ENCODE measurements around the gene CCDC171.

The CCDC171 gene

DNA sequence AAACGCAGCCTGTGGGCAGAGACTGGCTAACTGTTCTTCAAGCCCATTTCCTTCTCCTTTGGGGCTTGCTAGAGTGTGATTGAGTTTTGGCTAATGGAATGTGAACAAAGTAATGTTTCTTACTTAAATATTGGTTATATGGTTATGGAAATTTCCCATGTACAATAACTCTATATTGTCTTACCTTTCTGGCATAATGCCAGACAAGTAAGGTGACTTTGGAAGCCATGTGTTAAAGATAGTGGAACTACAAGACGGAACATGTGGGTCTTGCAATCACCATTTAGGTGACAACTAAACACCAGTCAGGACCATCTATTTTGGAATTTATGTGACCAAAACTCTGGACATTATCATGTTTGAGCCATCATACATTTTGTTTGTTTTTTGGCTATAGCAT lies 260.2 kb downstream of the CCDC171 start:
- Mint-ChIP-seq H3K27ac (no peak overlapping the region), H3K4me1 (ENCODE audit: low read depth) (no peaks in the 10 kb centered on the region), H3K36me3 (peaks cover 5% of the 10 kb centered on the region), H3K4me3 (no peak overlapping the region), H3K9me3 (ENCODE audit: low read depth) (peaks cover 3% of the 10 kb centered on the region), H3K27me3 (no peaks in the 10 kb centered on the region)

DNA sequence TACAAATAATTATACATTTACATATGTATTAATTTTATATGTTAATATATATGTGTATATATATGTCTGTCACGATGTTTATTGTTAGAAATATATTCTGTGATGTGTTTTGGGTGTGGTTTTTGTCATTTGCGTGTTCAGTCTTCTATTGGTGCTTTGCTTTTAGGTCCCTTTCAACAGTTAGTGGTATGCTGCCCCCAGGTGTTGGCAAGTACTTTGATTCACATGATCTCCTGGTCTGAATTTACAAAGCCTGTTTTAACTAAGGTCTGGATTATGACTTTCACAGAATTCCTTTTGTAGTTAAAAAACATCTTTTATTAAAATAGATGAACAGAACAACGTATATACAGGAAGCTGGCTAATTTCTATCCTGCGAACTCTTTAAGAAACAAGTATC lies 271.5 kb downstream of the CCDC171 start:
- H3K4me3 Mint-ChIP-seq, result no peak overlapping the region
- no peaks in the 10 kb centered on the region for H3K4me1 Mint-ChIP-seq (ENCODE audit: low read depth)
- no peaks in the 10 kb centered on the region for H3K9me3 Mint-ChIP-seq (ENCODE audit: low read depth)
- no peak overlapping the region for H3K27ac Mint-ChIP-seq
- no peaks in the 10 kb centered on the region for H3K36me3 Mint-ChIP-seq
- H3K27me3 Mint-ChIP-seq, result no peaks in the 10 kb centered on the region

DNA sequence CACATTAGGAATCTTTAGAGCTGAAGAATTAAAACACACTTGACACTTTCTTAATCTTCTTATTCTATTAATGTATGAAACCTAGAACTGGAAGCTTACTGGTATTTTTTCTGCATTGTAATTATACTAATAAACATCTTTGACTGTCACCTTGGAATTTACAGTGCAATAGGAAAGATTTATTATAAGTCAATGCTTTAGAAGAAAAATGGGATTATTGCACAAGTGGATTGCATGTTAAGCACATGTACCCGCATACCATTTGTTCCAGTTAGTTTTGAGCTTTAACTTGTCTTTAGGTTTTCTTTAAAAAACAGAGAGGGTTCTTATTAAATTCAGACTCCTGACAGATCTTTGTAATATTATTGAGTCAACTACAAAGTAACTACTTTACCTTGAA lies 278.5 kb downstream of the CCDC171 start:
- no peak overlapping the region for H3K27ac Mint-ChIP-seq
- H3K4me3 Mint-ChIP-seq, result no peak overlapping the region
- H3K27me3 Mint-ChIP-seq, result no peaks in the 10 kb centered on the region
- H3K36me3 Mint-ChIP-seq, result no peaks in the 10 kb centered on the region
- H3K9me3 Mint-ChIP-seq (ENCODE audit: low read depth), result no peaks in the 10 kb centered on the region
- no peaks in the 10 kb centered on the region for H3K4me1 Mint-ChIP-seq (ENCODE audit: low read depth)

DNA sequence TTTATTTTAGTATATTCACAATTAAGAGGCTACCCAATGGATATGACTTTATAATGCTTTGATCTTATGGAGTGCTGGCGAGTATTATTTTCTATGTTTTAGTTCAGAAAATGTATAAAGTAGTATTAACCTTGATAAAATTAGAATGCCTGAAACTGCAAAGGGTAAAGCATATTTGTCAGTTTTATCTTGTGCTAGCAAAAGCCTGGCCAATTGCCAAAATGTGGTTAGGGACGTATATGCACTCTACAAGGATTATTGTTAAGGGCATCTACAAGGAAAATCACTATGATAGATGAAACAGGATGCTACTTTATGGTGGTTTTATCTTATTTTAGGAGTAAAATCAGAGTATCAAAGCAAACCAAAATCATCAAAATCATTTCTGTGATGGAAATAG lies 281.7 kb downstream of the CCDC171 start:
- Mint-ChIP-seq H3K4me1 (ENCODE audit: low read depth) (no peaks in the 10 kb centered on the region), H3K9me3 (ENCODE audit: low read depth) (no peaks in the 10 kb centered on the region), H3K36me3 (no peaks in the 10 kb centered on the region), H3K4me3 (no peak overlapping the region), H3K27me3 (no peaks in the 10 kb centered on the region), H3K27ac (no peak overlapping the region)

DNA sequence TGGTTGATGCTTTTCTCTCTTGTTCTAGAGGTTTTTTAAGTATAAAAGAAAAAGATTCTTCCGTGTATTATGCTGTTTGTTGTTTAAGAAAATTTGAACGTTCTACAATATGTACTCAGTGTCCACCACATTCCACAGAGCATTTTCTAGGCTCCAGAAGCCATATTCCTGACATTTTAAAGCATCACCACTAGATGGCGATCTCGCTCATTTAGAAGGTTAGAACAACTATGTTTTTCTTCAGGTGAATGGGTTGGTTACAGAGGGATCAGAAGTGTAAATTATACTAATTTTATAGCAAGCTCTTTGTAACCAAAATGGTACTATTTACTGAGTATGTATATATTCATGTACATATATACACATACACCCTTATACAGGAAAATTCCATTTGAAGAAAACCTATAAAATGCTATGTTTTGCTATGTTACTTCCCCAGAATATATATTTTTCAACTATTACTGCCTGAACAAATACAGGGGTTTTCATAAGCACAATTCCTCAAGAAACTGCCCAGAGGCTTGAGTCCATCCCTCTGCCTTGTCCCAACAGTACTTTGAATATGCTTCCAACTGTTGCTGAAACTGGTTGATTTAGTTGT lies 284.3 kb downstream of the CCDC171 start:
- Mint-ChIP-seq H3K4me1 (ENCODE audit: low read depth) (no peaks in the 10 kb centered on the region), H3K9me3 (ENCODE audit: low read depth) (no peaks in the 10 kb centered on the region), H3K36me3 (no peaks in the 10 kb centered on the region), H3K27me3 (no peaks in the 10 kb centered on the region), H3K27ac (no peak overlapping the region), H3K4me3 (no peak overlapping the region)

DNA sequence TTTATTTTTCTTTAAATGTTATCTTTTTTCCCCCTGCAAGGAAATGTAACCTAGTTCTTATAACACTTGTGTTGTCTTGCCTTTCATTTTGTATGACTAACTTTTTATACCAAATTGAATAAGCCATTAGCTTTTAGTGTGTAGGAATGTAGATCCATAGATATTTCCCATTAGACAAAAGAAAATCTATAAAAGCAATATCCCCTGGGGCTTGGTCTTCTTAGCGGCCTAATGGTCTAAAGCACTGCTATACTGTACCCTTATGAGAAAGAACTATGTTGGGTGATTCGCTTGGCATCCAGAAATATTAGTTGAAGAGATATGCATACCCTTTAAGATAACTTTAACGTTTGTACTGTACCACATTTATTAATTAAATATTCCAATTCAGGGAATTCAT lies 289.2 kb downstream of the CCDC171 start:
- no peaks in the 10 kb centered on the region for H3K9me3 Mint-ChIP-seq (ENCODE audit: low read depth)
- no peak overlapping the region for H3K4me3 Mint-ChIP-seq
- no peak overlapping the region for H3K27ac Mint-ChIP-seq

DNA sequence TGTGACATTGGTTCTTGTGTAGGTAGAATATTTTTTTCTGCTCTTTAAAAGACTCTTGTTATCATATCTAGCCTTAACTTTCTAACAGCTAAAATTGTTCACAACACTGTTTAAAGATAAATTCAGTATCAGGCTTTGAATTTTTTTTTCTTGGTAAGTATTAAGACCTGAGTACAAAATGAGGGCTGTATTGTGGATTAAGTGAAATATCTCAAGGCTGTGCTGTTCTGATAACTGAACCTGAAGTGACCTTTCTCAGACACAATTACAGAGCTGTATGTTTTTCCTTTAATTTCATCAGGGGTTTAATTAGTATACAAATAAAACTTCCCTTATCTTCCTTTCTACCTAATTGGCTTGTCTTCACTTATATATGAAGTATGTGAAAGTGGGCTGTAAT lies 290.5 kb downstream of the CCDC171 start:
- H3K27ac Mint-ChIP-seq, result no peak overlapping the region
- no peaks in the 10 kb centered on the region for H3K9me3 Mint-ChIP-seq (ENCODE audit: low read depth)
- no peaks in the 10 kb centered on the region for H3K27me3 Mint-ChIP-seq
- H3K4me3 Mint-ChIP-seq, result no peak overlapping the region
- no peaks in the 10 kb centered on the region for H3K4me1 Mint-ChIP-seq (ENCODE audit: low read depth)
- H3K36me3 Mint-ChIP-seq, result no peaks in the 10 kb centered on the region

More for the DNA sequence above, 289.2 kb downstream of the CCDC171 start:
- no peaks in the 10 kb centered on the region for H3K27me3 Mint-ChIP-seq
- H3K4me1 Mint-ChIP-seq (ENCODE audit: low read depth), result no peaks in the 10 kb centered on the region
- H3K36me3 Mint-ChIP-seq, result no peaks in the 10 kb centered on the region

DNA sequence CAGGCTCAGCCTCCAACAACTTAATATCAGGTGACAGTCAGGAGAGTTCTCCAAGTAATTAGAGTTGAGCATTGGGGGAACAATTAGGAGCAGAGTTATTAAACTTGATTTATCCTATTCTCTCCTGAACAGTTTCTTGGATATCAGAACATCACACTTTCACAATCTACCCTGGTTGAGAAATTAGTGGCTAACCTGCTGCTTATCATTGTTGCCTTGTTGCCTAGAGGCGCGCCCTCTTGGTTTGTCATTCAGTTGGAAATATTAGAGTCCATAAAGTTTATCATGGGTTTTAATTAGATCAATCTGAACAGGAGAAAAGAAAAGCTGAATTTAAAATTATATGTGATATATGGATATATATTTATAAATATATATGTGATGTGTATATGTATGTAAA lies 291.1 kb downstream of the CCDC171 start:
- Mint-ChIP-seq H3K27me3 (no peaks in the 10 kb centered on the region), H3K27ac (no peak overlapping the region), H3K9me3 (ENCODE audit: low read depth) (no peaks in the 10 kb centered on the region), H3K4me1 (ENCODE audit: low read depth) (no peaks in the 10 kb centered on the region), H3K4me3 (no peak overlapping the region), H3K36me3 (no peaks in the 10 kb centered on the region)

DNA sequence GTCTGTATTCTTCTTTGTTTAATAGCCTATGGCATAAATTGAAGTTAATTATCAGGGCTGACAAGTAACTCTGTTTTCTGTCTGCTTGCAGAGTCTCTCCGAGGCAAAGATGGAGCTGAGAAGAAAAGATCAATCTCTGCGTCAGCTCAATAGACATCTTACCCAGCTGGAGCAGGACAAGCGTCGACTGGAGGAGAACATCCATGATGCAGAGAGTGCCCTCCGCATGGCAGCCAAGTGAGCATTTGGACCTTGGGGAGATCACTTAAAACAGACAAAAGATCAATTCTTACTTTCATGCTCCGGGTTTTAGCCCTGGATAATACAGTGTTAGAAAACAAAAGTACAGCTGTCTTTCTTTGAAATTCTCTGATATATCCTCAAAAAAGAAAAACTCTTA lies 293.8 kb downstream of the CCDC171 start:
- Mint-ChIP-seq H3K4me3 (no peak overlapping the region), H3K27me3 (no peaks in the 10 kb centered on the region), H3K9me3 (ENCODE audit: low read depth) (no peaks in the 10 kb centered on the region), H3K27ac (no peak overlapping the region), H3K4me1 (ENCODE audit: low read depth) (no peaks in the 10 kb centered on the region), H3K36me3 (no peaks in the 10 kb centered on the region)

DNA sequence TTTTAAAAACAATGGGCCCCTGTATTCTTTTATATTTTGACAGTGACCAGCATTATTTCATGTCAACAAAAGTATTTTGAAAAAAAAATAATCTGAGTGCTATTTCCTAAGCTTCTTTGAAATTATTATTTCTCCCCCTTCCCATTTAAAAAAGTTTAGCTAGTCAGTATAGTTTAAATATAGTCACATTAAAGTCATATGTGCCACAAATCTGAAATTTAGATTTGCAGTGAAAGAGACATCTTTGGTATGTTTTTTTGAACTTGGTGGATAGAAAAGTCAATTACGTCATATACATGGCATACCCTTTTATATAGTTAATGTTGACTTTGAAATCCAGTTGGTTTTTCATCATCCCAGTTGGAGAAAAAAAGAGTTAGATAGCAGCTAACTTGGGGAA lies 297.0 kb downstream of the CCDC171 start:
- H3K27me3 Mint-ChIP-seq, result no peaks in the 10 kb centered on the region
- no peak overlapping the region for H3K27ac Mint-ChIP-seq
- H3K4me3 Mint-ChIP-seq, result no peak overlapping the region
- no peaks in the 10 kb centered on the region for H3K4me1 Mint-ChIP-seq (ENCODE audit: low read depth)
- H3K36me3 Mint-ChIP-seq, result no peaks in the 10 kb centered on the region
- no peaks in the 10 kb centered on the region for H3K9me3 Mint-ChIP-seq (ENCODE audit: low read depth)

DNA sequence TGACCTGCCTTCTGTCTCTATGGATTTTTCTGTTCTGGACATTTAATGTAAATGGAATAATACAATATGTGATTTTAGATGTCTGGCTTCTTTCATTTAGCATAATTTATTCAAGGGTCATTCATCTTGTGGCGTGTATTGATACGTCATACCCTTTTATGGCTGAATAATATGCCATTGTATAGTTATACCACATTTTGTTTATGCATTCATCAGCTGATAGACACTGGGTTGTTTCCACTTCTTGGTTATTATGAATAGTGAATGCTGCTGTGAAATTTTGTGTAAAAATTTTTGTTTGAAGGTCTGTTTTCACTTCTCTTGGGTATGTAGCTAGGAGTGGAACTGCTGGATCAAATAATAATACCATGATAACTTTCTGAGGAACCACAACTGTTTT lies 298.9 kb downstream of the CCDC171 start:
- Mint-ChIP-seq H3K27me3 (no peaks in the 10 kb centered on the region), H3K36me3 (no peaks in the 10 kb centered on the region), H3K9me3 (ENCODE audit: low read depth) (no peaks in the 10 kb centered on the region), H3K4me1 (ENCODE audit: low read depth) (no peaks in the 10 kb centered on the region), H3K4me3 (no peak overlapping the region), H3K27ac (no peak overlapping the region)

DNA sequence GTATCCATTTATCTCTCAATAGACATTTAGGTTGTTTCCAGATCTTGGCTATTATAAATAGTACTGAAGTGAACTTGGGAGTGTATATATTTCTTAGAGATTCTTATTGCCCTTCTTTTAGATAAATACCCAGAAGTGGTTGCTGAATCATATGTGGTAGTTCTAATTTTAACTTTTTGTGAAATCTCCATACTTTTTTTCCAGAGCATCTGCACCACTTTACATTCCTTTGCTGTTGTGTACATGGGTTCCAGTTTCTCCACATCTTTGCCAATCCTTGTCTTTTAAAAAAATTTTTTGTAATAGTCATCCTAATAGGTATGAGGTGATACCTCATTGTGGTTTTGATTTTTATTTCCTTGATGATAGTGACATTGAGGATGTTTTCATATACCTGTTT lies 303.7 kb downstream of the CCDC171 start:
- no peak overlapping the region for H3K27ac Mint-ChIP-seq
- H3K4me3 Mint-ChIP-seq, result no peak overlapping the region
- no peaks in the 10 kb centered on the region for H3K9me3 Mint-ChIP-seq (ENCODE audit: low read depth)
- peaks cover 2% of the 10 kb centered on the region for H3K36me3 Mint-ChIP-seq
- H3K4me1 Mint-ChIP-seq (ENCODE audit: low read depth), result no peaks in the 10 kb centered on the region
- H3K27me3 Mint-ChIP-seq, result no peaks in the 10 kb centered on the region

DNA sequence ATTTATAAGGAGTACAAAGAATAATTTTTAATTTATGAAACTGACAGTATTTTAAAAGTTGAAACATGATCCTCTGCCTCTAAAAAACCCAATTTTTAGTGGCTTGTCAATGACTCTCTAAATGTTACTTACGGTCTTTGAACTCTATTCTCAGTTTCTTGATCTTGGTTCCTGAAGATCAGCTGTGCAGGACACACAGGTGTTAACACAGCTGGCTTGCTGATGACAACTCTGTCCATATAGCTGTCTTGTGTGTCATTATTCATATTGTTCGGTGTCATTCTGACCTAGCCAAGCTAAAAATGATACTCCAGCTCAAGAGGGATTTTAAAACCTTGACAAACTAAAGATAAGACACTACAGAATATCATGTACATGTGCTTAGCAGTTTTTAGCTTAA lies 314.5 kb downstream of the CCDC171 start:
- Mint-ChIP-seq H3K27me3 (no peaks in the 10 kb centered on the region), H3K4me1 (ENCODE audit: low read depth) (no peaks in the 10 kb centered on the region), H3K9me3 (ENCODE audit: low read depth) (no peaks in the 10 kb centered on the region), H3K27ac (no peak overlapping the region), H3K36me3 (peaks cover 4% of the 10 kb centered on the region), H3K4me3 (no peak overlapping the region)

DNA sequence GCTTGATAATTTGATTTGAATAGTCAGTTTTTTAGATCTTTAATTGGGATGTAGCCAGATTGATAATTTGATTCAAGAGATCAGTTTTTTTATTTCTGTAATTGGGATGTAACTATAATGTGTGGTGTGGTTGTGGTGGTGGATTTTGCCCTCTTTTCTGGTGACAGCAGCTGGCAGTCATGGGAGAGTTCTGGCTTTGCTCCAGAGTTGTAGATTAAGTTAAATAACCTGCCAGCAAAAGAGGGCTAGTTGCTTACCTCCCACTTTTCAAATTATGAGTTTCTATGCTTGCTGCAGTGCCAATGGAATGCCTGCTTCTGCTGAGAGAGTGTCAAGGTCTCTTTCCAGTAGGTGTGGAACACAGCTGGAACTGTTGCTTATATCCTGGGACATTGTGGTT lies 315.1 kb downstream of the CCDC171 start:
- no peaks in the 10 kb centered on the region for H3K4me1 Mint-ChIP-seq (ENCODE audit: low read depth)
- H3K4me3 Mint-ChIP-seq, result no peak overlapping the region
- no peaks in the 10 kb centered on the region for H3K9me3 Mint-ChIP-seq (ENCODE audit: low read depth)
- H3K27ac Mint-ChIP-seq, result no peak overlapping the region
- no peaks in the 10 kb centered on the region for H3K36me3 Mint-ChIP-seq
- H3K27me3 Mint-ChIP-seq, result no peaks in the 10 kb centered on the region

DNA sequence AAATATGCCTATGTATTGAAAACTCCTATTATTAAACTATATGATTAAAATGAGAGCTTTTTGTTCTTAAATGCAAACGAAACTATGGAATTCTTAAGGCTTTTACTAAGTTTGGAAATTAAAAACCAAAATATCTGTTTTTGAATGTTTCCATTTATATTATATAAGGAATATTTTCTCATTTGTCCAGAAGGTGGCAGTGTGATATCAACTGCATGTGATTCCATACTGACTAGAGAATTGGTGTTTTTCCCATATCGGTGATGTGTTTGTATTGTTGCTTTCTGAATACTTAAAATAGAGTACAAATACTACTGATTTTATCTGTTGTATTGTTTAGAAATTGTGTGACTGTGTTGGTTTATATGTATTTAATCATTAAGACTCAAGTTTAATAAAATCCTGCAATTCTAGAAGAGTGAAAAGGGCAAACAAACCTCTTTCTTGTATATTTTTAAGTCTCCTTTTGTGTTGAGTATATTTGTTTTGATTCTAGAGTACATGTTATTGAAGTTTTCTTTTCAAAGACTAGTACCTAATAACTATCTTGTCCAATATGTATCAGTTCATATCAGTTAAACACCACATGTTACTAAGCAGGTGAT lies 320.8 kb downstream of the CCDC171 start:
- Mint-ChIP-seq H3K27ac (no peak overlapping the region), H3K9me3 (ENCODE audit: low read depth) (no peaks in the 10 kb centered on the region), H3K27me3 (no peaks in the 10 kb centered on the region), H3K36me3 (no peaks in the 10 kb centered on the region), H3K4me3 (no peak overlapping the region), H3K4me1 (ENCODE audit: low read depth) (no peaks in the 10 kb centered on the region)

DNA sequence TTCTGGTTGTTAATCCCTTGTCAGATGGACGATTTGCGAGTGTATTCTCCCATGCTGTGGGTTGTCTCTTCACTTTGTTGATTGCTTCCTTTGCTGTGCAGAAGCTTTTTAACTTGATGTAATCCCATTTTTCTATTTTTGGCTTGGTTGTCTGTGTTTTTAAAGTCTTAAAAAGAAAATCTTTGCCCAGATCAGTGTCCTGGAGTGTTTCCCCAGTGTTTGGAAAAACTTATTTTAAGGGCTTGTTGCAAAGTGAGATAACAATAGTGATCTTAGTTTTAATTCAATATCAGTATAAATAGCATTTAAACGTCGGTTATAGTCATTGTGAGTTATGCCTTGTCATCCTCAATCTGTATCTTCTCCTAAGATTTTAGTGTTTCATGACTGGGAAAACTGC lies 329.5 kb downstream of the CCDC171 start:
- peaks cover 2% of the 10 kb centered on the region for H3K36me3 Mint-ChIP-seq
- no peak overlapping the region for H3K27ac Mint-ChIP-seq
- H3K4me3 Mint-ChIP-seq, result no peak overlapping the region
- no peaks in the 10 kb centered on the region for H3K4me1 Mint-ChIP-seq (ENCODE audit: low read depth)
- H3K9me3 Mint-ChIP-seq (ENCODE audit: low read depth), result no peaks in the 10 kb centered on the region
- H3K27me3 Mint-ChIP-seq, result no peaks in the 10 kb centered on the region

All from activated naive CD8-positive, alpha-beta T cell (primary cell).